Ovary (tissue), 3 donors: ENCODE measurements around the gene VWA5B1.

Experiments
- EP300 ChIP-seq: sonication (generic); formaldehyde crosslinking; IDR thresholded peaks from one replicate; pipeline ENCODE4 v1.6.1; 2017; ENCODE audit warnings: antibody characterized with exemption
- TF ChIP-seq, protein P1 (sequence below), 3 donors: fragments of 450-650 bp in 2 of 3; fragments of 200-600 bp in 1 of 3; IDR thresholded peaks; one replicate each; pipeline versions ENCODE4 v1.5.1 to v1.8.0; 2016 to 2022; ENCODE audit warnings: antibody characterized with exemption in 3 of 3, mild to moderate bottlenecking in 1 of 3
- donor health status: DM: no; HTN: no; CAD: no.

DNA sequence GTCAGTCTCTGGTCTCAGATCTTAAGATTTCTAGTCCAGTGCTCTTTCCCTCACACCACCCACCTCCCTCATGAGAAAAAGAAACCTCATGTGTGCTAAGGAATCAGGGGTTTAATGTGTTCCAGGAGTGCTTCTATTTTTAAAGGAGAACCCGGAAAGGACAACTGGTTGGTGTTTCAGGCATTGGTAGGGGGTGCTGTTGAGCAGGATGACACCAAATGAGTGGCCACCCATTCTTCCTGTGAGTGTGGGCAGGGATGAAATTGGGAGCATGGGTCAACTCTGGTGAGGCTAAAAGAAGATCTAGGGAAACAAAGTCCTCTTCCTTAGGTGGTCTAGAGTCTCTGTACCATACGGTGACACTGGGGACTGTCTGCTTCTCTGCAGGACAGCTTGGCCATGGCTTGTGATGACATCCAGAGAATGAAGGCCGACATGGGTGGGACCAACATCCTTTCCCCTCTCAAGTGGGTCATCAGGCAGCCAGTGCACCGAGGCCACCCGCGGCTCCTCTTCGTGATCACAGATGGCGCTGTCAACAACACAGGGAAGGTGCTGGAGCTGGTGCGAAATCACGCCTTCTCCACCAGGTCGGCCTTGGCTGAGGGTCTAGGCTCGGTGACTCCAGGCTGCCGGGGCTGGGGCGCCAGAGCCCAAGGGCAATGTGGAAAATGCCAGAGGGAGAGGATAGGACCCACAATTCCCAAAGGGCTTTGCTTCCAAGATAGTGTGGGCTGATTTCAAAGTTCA is 39.3 kb downstream of the VWA5B1 start:
- TF ChIP-seq, protein P1, sequence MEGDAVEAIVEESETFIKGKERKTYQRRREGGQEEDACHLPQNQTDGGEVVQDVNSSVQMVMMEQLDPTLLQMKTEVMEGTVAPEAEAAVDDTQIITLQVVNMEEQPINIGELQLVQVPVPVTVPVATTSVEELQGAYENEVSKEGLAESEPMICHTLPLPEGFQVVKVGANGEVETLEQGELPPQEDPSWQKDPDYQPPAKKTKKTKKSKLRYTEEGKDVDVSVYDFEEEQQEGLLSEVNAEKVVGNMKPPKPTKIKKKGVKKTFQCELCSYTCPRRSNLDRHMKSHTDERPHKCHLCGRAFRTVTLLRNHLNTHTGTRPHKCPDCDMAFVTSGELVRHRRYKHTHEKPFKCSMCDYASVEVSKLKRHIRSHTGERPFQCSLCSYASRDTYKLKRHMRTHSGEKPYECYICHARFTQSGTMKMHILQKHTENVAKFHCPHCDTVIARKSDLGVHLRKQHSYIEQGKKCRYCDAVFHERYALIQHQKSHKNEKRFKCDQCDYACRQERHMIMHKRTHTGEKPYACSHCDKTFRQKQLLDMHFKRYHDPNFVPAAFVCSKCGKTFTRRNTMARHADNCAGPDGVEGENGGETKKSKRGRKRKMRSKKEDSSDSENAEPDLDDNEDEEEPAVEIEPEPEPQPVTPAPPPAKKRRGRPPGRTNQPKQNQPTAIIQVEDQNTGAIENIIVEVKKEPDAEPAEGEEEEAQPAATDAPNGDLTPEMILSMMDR (IDR thresholded peaks at IDR 0.05): no peak
- no peak for TF ChIP-seq EP300
